ENCODE measurements around the gene ABCG8.

Gene ABCG8

GRCh38 chr2:43898838-43899346 is 60.1 kb downstream of the ABCG8 start:
- ATAC-seq (ENCODE audit: insufficient read depth, low read depth) (no peak), DNase-seq (no peak)
- Histone ChIP-seq H4K20me1 (ENCODE audit: insufficient read depth, low read length) (no peaks in the 10 kb centered on the region), H3K36me3 (ENCODE audit: insufficient read depth, low read length) (peaks cover 89% of the 10 kb centered on the region), H3K4me3 (ENCODE audit: low read depth in 1 of 2, low read length in 2 of 2) (no peak overlapping the region), H3K27ac (ENCODE audit: low read length) (no peak overlapping the region), H2AFZ (ENCODE audit: low read depth, low read length) (no peak overlapping the region), H3K4me2 (ENCODE audit: insufficient read depth, low read length) (no peak overlapping the region), H3K27me3 (ENCODE audit: insufficient read depth, low read length, poor library complexity) (no peaks in the 10 kb centered on the region), H3K79me2 (ENCODE audit: insufficient read depth, low read length) (no peaks in the 10 kb centered on the region), H3K9me3 (ENCODE audit: insufficient read depth, low read length, severe bottlenecking) (no peaks in the 10 kb centered on the region), H3K4me1 (ENCODE audit: insufficient read depth, low read length) (no peaks in the 10 kb centered on the region), H3K9ac (ENCODE audit: low read depth, low read length) (no peak overlapping the region)
- no peak for TF ChIP-seq EZH2 (IDR thresholded peaks at IDR 0.05; ENCODE audit: borderline replicate concordance, low read depth, low read length, severe bottlenecking)
- TF ChIP-seq CTCF (IDR thresholded peaks at IDR 0.05; ENCODE audit: borderline replicate concordance, extremely low read depth, low read length, poor library complexity, severe bottlenecking): no peak

GRCh38 chr2:43899589-43899988 is 60.8 kb downstream of the ABCG8 start:
- DNase-seq (no peak), ATAC-seq (ENCODE audit: insufficient read depth, low read depth) (no peak)
- Histone ChIP-seq H3K4me1 (ENCODE audit: insufficient read depth, low read length) (no peaks in the 10 kb centered on the region), H4K20me1 (ENCODE audit: insufficient read depth, low read length) (no peaks in the 10 kb centered on the region), H3K27me3 (ENCODE audit: insufficient read depth, low read length, poor library complexity) (no peaks in the 10 kb centered on the region), H3K4me3 (ENCODE audit: low read depth in 1 of 2, low read length in 2 of 2) (no peak overlapping the region), H3K9me3 (ENCODE audit: insufficient read depth, low read length, severe bottlenecking) (no peaks in the 10 kb centered on the region), H3K4me2 (ENCODE audit: insufficient read depth, low read length) (no peak overlapping the region), H3K79me2 (ENCODE audit: insufficient read depth, low read length) (no peaks in the 10 kb centered on the region), H3K27ac (ENCODE audit: low read length) (no peak overlapping the region), H2AFZ (ENCODE audit: low read depth, low read length) (no peak overlapping the region), H3K9ac (ENCODE audit: low read depth, low read length) (no peak overlapping the region), H3K36me3 (ENCODE audit: insufficient read depth, low read length) (peaks cover 90% of the 10 kb centered on the region)
- no peak for TF ChIP-seq EZH2 (IDR thresholded peaks at IDR 0.05; ENCODE audit: borderline replicate concordance, low read depth, low read length, severe bottlenecking)
- no peak for TF ChIP-seq CTCF (IDR thresholded peaks at IDR 0.05; ENCODE audit: borderline replicate concordance, extremely low read depth, low read length, poor library complexity, severe bottlenecking)

- Histone ChIP-seq H4K20me1 (ENCODE audit: insufficient read depth, low read length) (no peaks in the 10 kb centered on the region), H3K4me1 (ENCODE audit: insufficient read depth, low read length) (no peaks in the 10 kb centered on the region), H3K27ac (ENCODE audit: low read length) (no peak overlapping the region), H3K27me3 (ENCODE audit: insufficient read depth, low read length, poor library complexity) (no peaks in the 10 kb centered on the region), H3K9ac (ENCODE audit: low read depth, low read length) (no peak overlapping the region), H3K4me2 (ENCODE audit: insufficient read depth, low read length) (no peak overlapping the region), H3K36me3 (ENCODE audit: insufficient read depth, low read length) (peaks cover 87% of the 10 kb centered on the region), H2AFZ (ENCODE audit: low read depth, low read length) (no peak overlapping the region), H3K79me2 (ENCODE audit: insufficient read depth, low read length) (no peaks in the 10 kb centered on the region), H3K9me3 (ENCODE audit: insufficient read depth, low read length, severe bottlenecking) (no peaks in the 10 kb centered on the region), H3K4me3 (ENCODE audit: low read depth in 1 of 2, low read length in 2 of 2) (no peak overlapping the region)
- no peak for DNase-seq
- no peak for ATAC-seq (ENCODE audit: insufficient read depth, low read depth)
- TF ChIP-seq CTCF (IDR thresholded peaks at IDR 0.05; ENCODE audit: borderline replicate concordance, extremely low read depth, low read length, poor library complexity, severe bottlenecking): no peak
- TF ChIP-seq EZH2 (IDR thresholded peaks at IDR 0.05; ENCODE audit: borderline replicate concordance, low read depth, low read length, severe bottlenecking): no peak
These were observed 66.6 kb downstream of the ABCG8 start for GRCh38 chr2:43905371-43905803.

- Histone ChIP-seq H2AFZ (ENCODE audit: low read depth, low read length) (no peak overlapping the region), H3K4me3 (ENCODE audit: low read depth in 1 of 2, low read length in 2 of 2) (no peak overlapping the region), H4K20me1 (ENCODE audit: insufficient read depth, low read length) (no peaks in the 10 kb centered on the region), H3K9me3 (ENCODE audit: insufficient read depth, low read length, severe bottlenecking) (no peaks in the 10 kb centered on the region), H3K79me2 (ENCODE audit: insufficient read depth, low read length) (no peaks in the 10 kb centered on the region), H3K4me1 (ENCODE audit: insufficient read depth, low read length) (no peaks in the 10 kb centered on the region), H3K36me3 (ENCODE audit: insufficient read depth, low read length) (peaks cover 87% of the 10 kb centered on the region), H3K27me3 (ENCODE audit: insufficient read depth, low read length, poor library complexity) (no peaks in the 10 kb centered on the region), H3K9ac (ENCODE audit: low read depth, low read length) (no peak overlapping the region), H3K27ac (ENCODE audit: low read length) (no peak overlapping the region), H3K4me2 (ENCODE audit: insufficient read depth, low read length) (no peak overlapping the region)
- no peak for DNase-seq
- TF ChIP-seq EZH2 (IDR thresholded peaks at IDR 0.05; ENCODE audit: borderline replicate concordance, low read depth, low read length, severe bottlenecking) (no peak), CTCF (IDR thresholded peaks at IDR 0.05; ENCODE audit: borderline replicate concordance, extremely low read depth, low read length, poor library complexity, severe bottlenecking) (no peak)
- no peak for ATAC-seq (ENCODE audit: insufficient read depth, low read depth)
These were observed 67.1 kb downstream of the ABCG8 start for GRCh38 chr2:43905871-43906270.

Measured in DND-41 (cell line).